Measurements from ENCODE around the gene PCDHGA12.
"Not testable (repeated sequence)": the region's sequence is repeated elsewhere in the genome, so short reads cannot be mapped to it uniquely, and the experiment has no call there.

Gene PCDHGA12

DNA sequence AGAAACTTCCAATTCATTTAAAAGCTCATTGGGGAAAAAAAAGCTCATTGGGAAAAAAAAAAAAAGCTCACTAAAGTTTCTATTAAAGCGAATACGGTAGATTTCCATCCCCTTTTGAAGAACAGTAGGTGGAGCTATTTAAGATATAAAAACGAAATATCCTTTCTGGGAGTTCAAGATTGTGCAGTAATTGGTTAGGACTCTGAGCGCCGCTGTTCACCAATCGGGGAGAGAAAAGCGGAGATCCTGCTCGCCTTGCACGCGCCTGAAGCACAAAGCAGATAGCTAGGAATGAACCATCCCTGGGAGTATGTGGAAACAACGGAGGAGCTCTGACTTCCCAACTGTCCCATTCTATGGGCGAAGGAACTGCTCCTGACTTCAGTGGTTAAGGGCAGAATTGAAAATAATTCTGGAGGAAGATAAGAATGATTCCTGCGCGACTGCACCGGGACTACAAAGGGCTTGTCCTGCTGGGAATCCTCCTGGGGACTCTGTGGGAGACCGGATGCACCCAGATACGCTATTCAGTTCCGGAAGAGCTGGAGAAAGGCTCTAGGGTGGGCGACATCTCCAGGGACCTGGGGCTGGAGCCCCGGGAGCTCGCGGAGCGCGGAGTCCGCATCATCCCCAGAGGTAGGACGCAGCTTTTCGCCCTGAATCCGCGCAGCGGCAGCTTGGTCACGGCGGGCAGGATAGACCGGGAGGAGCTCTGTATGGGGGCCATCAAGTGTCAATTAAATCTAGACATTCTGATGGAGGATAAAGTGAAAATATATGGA lies at the start of gene PCDHGA12:
Gene PCDHGA12 (plus strand): TSS at position 176 of the 782 bp plus-strand sequence. CDS start 253 bp downstream, at position 429.
- DNase-seq (ENCODE audit: low read depth), result no peak

DNA sequence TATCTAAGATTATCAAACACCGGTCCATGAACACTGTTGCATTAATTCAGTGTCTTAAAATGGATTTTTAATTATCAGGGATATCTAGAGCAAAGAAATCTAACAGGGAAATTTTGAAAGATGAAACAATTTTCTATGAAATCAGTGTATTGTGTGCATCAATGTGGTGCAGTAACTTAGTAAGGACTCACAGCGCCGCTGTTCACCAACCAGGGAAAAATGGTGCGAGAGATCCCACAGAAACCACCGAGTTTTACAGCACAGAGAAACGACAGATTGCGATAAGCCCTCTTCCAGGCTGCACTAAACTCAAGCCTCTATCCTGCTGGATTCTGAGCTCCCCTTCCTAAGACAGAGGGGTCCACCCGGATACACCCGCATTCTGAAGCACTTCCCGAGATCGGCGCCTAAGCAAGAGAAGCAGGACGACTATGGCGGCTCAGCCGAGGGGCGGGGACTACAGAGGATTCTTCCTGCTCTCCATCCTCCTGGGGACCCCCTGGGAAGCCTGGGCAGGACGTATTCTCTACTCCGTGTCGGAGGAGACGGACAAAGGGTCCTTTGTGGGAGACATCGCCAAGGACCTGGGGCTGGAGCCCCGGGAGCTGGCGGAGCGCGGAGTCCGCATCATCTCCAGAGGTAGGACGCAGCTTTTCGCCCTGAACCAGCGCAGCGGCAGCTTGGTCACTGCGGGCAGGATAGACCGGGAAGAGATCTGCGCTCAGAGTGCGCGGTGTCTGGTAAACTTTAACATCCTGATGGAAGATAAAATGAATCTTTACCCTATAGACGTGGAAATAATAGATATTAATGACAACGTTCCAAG lies 47.6 kb upstream of the PCDHGA12 start, which contains the start of gene PCDHGA7:
Gene PCDHGA7 (plus strand): TSS at position 274 of the 826 bp plus-strand sequence. CDS start 158 bp downstream, at position 432.
- DNase-seq (ENCODE audit: low read depth), result no peak

DNA sequence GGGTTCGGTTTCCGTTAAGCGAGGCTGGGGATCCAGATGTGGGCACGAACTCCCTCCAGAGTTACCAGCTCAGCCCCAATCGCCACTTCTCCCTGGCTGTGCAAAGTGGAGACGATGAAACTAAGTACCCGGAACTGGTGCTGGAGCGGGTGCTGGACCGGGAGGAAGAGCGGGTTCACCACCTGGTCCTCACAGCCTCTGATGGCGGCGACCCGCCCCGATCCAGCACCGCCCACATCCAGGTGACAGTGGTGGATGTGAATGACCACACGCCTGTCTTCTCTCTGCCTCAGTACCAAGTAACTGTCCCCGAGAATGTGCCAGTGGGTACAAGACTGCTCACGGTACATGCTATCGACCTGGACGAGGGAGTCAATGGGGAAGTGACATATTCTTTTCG lies 47.0 kb upstream of the PCDHGA12 start:
- no peak for DNase-seq (ENCODE audit: low read depth)

- no peak for DNase-seq (ENCODE audit: low read depth)
Measured at GRCh38 chr5:141384471-141385267, 45.6 kb upstream of the PCDHGA12 start.

DNA sequence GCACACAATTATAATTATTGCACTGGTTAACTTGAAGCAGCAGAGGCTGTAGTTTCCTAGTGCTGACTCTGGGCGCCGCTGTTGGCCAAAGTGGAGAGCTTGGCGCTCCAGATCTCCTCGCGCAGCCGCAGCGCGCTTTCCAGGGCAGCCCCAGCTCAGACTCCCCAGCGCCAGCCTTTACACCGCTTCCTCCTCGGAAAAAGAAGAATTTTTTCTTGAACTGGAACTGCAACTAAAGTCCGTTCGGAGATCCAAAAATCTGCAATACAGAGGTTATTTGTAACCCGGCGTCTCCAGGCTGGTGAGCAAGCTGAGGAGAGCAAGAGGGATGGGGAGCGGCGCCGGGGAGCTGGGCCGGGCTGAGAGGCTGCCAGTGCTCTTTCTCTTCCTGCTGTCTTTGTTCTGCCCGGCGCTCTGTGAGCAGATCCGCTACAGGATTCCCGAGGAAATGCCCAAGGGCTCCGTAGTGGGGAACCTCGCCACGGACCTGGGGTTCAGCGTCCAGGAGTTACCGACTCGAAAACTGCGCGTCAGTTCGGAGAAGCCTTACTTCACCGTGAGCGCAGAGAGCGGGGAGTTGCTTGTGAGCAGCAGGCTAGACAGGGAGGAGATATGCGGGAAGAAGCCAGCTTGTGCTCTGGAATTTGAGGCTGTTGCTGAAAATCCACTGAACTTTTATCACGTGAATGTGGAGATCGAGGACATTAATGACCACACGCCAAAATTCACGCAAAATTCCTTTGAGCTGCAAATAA lies 42.6 kb upstream of the PCDHGA12 start, which contains the start of gene PCDHGB4:
Gene PCDHGB4 (plus strand): TSS at position 142 of the 755 bp plus-strand sequence. CDS start 187 bp downstream, at position 329.
- not testable (repeated sequence) for DNase-seq (ENCODE audit: low read depth)

GRCh38 chr5:141388661-141389060 lies 41.6 kb upstream of the PCDHGA12 start:
- no peak for DNase-seq (ENCODE audit: low read depth)

- no peak for DNase-seq (ENCODE audit: low read depth)
Measured at GRCh38 chr5:141389153-141390042, 40.9 kb upstream of the PCDHGA12 start.

DNA sequence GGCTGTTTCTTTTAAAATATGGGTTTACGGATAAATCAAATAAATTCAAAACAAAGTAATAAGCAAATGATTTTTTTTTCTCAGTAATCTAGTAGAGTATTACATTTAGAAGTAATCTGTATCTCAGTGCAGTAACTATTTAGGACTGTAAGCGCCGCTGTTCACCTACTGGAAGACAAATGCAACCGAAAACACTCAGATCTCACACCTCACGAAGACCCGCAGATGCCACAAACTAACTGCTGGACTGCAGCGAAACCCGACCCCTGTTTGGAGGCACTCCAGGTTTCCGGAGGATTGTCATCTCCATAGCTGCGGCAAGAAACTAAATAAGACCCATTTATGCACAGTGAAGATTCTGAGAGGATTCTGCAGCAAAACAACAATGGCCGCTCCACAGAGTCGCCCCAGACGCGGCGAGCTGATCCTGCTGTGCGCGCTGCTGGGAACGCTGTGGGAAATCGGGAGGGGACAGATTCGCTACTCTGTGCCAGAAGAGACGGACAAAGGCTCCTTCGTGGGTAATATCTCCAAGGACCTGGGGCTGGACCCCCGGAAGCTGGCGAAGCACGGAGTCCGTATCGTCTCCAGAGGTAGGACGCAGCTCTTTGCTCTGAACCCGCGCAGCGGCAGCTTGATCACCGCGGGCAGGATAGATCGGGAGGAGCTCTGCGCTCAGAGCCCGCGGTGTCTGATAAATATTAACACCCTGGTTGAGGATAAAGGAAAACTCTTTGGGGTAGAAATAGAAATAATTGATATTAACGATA lies 37.7 kb upstream of the PCDHGA12 start, which contains the start of gene PCDHGA8:
Gene PCDHGA8 (plus strand): TSS at position 205 of the 770 bp plus-strand sequence. CDS start 181 bp downstream, at position 386.
- DNase-seq (ENCODE audit: low read depth), result no peak

DNA sequence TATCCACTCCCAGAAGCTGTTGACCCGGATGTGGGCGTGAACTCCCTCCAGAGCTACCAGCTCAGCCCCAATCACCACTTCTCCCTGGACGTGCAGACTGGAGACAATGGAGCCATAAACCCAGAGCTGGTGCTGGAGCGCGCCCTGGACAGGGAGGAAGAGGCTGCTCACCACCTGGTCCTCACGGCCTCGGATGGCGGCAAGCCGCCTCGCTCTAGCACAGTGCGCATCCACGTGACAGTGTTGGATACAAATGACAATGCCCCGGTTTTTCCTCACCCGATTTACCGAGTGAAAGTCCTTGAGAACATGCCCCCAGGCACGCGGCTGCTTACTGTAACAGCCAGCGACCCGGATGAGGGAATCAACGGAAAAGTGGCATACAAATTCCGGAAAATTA lies 37.0 kb upstream of the PCDHGA12 start:
- DNase-seq (ENCODE audit: low read depth), result no peak

GRCh38 chr5:141394401-141395187 lies 35.7 kb upstream of the PCDHGA12 start:
- DNase-seq (ENCODE audit: low read depth), result not testable (repeated sequence)

DNA sequence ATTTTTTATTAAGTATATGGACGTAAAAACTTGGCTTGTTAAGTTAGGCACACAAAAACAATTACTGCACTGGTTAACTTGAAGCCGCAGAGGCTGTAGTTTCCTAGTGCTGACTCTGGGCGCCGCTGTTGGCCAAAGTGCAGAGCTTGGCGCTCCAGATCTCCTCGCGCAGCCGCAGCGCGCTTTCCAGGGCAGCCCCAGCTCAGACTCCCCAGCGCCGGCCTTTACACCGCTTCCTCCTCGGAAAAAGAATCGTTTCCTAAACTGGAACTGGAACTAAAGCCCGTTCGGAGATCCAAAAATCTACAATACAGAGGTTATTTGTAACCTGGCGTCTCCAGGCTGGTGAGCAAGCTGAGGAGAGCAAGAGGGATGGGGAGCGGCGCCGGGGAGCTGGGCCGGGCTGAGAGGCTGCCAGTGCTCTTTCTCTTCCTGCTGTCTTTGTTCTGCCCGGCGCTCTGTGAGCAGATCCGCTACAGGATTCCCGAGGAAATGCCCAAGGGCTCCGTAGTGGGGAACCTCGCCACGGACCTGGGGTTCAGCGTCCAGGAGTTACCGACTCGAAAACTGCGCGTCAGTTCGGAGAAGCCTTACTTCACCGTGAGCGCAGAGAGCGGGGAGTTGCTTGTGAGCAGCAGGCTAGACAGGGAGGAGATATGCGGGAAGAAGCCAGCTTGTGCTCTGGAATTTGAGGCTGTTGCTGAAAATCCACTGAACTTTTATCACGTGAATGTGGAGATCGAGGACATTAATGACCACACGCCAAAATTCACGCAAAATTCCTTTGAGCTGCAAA lies 32.4 kb upstream of the PCDHGA12 start, which contains the start of gene PCDHGB5:
Gene PCDHGB5 (plus strand): TSS at position 192 of the 796 bp plus-strand sequence. CDS start 181 bp downstream, at position 373.
- not testable (repeated sequence) for DNase-seq (ENCODE audit: low read depth)

- DNase-seq (ENCODE audit: low read depth), result no peak
Measured at GRCh38 chr5:141398608-141399007, 31.7 kb upstream of the PCDHGA12 start.

- no peak for DNase-seq (ENCODE audit: low read depth)
Measured at GRCh38 chr5:141399555-141400258, 30.6 kb upstream of the PCDHGA12 start.

DNA sequence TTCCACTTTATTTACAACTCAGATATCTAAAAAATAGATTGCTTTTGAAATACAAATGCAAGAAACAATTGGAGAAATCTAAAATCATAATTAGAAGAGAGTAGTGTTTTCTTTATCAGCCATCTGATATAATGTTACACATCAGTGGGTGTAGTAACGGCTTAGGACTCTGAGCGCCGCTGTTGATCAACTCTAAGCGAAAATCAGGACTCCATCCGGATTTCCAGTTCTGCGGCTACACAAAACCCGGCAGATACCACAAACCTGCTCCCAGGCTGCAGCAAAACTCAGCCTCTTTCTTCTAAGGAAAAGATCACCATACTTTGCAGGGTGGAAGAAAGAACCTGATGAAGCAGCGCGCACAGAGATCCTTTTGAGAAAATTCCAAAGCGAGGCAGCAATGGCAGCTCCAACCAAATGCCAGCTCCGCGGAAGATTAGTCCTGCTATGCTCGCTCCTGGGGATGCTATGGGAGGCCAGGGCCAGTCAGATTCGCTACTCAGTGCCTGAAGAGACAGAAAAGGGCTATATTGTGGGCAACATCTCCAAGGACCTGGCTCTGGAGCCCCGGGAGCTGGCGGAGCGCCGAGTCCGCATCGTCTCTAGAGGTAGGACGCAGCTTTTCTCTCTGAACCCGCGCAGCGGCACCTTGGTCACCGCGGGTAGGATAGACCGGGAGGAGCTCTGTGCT lies 27.6 kb upstream of the PCDHGA12 start, which contains the start of gene PCDHGA9:
Gene PCDHGA9 (plus strand): TSS at position 226 of the 691 bp plus-strand sequence. CDS start 175 bp downstream, at position 401.
- DNase-seq (ENCODE audit: low read depth), result no peak

DNA sequence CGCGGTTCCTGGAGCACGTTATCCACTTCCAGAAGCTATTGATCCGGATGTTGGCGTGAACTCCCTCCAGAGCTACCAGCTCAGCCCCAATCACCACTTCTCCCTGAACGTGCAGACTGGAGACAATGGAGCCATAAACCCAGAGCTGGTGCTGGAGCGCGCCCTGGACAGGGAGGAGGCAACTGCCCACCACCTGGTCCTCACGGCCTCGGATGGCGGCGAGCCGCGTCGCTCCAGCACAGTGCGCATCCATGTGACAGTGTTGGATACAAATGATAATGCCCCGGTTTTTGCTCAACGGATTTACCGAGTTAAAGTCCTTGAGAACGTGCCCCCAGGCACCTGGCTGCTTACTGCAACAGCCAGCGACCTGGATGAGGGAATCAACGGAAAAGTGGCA lies 26.9 kb upstream of the PCDHGA12 start:
- DNase-seq (ENCODE audit: low read depth), result no peak

Data from stimulated activated CD8-positive, alpha-beta memory T cell treated with anti-CD3 and anti-CD28 coated beads, Interleukin-15, amount 100 ng/mL, for 24 hours (primary cell).